Measurements from ENCODE around the gene DMD.

GRCh38 chrX:32749070-32749469, 462.3 kb downstream of the DMD start:
- no peak for TF ChIP-seq CTCF (IDR thresholded peaks at IDR 0.05; ENCODE audit: poor library complexity, severe bottlenecking)
- TF ChIP-seq MXI1 (conservative IDR thresholded peaks at IDR 0.05; ENCODE audit: poor library complexity, severe bottlenecking), result no peak
- no peak for TF ChIP-seq TAF1 (IDR thresholded peaks at IDR 0.05; ENCODE audit: low read depth)
- TF ChIP-seq RAD21 (conservative IDR thresholded peaks at IDR 0.05), result no peak
- TF ChIP-seq, protein P1, sequence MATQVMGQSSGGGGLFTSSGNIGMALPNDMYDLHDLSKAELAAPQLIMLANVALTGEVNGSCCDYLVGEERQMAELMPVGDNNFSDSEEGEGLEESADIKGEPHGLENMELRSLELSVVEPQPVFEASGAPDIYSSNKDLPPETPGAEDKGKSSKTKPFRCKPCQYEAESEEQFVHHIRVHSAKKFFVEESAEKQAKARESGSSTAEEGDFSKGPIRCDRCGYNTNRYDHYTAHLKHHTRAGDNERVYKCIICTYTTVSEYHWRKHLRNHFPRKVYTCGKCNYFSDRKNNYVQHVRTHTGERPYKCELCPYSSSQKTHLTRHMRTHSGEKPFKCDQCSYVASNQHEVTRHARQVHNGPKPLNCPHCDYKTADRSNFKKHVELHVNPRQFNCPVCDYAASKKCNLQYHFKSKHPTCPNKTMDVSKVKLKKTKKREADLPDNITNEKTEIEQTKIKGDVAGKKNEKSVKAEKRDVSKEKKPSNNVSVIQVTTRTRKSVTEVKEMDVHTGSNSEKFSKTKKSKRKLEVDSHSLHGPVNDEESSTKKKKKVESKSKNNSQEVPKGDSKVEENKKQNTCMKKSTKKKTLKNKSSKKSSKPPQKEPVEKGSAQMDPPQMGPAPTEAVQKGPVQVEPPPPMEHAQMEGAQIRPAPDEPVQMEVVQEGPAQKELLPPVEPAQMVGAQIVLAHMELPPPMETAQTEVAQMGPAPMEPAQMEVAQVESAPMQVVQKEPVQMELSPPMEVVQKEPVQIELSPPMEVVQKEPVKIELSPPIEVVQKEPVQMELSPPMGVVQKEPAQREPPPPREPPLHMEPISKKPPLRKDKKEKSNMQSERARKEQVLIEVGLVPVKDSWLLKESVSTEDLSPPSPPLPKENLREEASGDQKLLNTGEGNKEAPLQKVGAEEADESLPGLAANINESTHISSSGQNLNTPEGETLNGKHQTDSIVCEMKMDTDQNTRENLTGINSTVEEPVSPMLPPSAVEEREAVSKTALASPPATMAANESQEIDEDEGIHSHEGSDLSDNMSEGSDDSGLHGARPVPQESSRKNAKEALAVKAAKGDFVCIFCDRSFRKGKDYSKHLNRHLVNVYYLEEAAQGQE (IDR thresholded peaks at IDR 0.05; ENCODE audit: borderline replicate concordance), result no peak
- TF ChIP-seq EZH2 (IDR thresholded peaks at IDR 0.05; ENCODE audit: borderline replicate concordance, insufficient read depth, low read length, poor library complexity, severe bottlenecking), result no peak
- no peak for TF ChIP-seq POLR2AphosphoS5 (IDR thresholded peaks at IDR 0.05)
- TF ChIP-seq EP300 (conservative IDR thresholded peaks at IDR 0.05; ENCODE audit: poor library complexity, severe bottlenecking), result no peak
- no peak for TF ChIP-seq SMC3 (conservative IDR thresholded peaks at IDR 0.05; ENCODE audit: poor library complexity)
